ENCODE results near the gene STYXL2. TPM values are rescaled to one million over a fixed set of nuclear protein-coding genes. Genes with fewer than 3 reads are reported as not detected.

Gene STYXL2
- total RNA-seq = not detected in 2 replicates

DNA sequence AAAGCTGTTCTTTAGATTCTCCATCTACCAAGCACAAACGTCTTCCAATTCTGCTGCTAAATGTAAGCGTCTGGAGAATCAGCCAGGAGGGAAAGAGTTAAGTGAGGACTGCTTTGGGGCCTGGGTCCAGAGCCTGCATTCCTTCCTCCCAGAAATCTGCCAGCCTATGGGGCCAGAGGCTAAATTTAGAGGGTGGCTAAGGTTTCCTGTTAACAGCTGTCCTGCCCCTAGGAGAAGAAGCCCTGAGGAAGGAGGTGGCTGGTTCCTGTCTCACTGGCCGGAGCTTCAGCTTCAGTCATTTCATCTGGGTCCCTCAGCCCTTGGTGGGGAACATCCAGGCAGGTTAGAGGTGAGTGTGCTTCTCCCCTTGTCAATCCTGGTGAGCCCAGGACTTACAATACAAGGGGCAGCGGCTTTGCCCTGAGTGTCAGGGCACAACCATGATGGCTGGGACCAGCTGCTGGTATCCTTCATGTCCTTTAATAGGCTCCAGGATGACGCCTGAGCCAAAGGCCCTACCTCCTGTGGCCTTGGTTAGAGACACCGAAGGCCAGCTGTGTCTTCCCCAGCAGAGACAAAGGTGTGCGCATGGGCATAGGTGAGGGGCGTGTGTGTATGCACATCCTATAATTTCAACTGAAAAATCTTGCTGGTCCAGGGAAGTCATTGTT lies at the start of gene STYXL2:
STYXL2 (plus strand) TSS at position 230 of the 671 bp plus-strand sequence. CDS start 775 bp downstream, outside the sequence.
- Mint-ChIP-seq H3K27ac (no peak within 1 kb of the TSS), H3K9me3 (no peaks in the 10 kb centered on the region), H3K36me3 (ENCODE audit: low read depth) (no peaks in the 10 kb centered on the region), H3K4me1 (peaks cover 24% of the 10 kb centered on the region), H3K4me3 (no peak within 1 kb of the TSS), H3K27me3 (peaks cover 2% of the 10 kb centered on the region)
- intact Hi-C loops (cut with micrococcal nuclease) = no loop called here
- DNase-seq = no peak

DNA sequence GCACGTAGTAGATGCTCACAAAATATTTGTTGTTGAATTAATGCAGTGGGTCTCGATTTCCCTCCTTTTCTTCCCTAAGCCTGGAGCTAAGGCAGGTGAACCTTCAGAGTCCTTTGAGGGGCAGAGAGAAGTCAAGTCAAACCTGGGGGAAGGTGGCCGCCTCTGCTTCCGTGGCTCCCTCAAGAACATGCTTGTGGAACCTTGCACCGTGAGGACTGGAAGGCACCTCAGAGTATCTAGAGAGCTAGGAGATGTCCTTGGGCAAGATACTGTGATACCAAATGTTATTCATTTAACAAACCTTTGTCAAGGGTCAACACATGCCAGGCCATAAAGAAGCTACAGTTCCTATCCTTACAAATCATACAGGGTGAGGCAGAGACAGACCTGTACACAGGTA lies 42.0 kb upstream of the STYXL2 start:
- no peak overlapping the region for H3K27ac Mint-ChIP-seq
- H3K4me3 Mint-ChIP-seq = no peak overlapping the region
- peaks cover 13% of the 10 kb centered on the region for H3K27me3 Mint-ChIP-seq
- intact Hi-C loops (cut with micrococcal nuclease) = no loop called here
- DNase-seq = peak; percentile 52
- no peaks in the 10 kb centered on the region for H3K9me3 Mint-ChIP-seq
- no peaks in the 10 kb centered on the region for H3K4me1 Mint-ChIP-seq
- peaks cover 1% of the 10 kb centered on the region for H3K36me3 Mint-ChIP-seq (ENCODE audit: low read depth)

DNA sequence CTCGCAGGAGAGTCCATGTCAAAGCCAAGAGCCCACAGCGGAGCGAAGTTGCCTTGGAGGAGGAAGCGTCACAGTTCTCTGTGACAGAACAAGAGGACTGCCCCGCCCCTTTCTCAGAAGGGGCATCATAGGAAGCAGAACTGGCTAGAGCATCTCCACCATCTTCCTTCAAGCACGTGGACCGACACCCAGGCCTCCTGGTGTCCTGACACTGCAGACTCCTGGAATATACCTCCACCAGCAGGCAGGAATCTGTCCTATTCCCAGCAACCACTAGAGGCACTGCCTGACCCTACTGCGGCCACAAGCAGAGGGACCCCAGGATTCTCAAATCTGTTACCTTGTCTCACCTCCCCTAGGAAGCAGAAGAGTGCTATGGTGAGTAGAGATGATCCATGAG lies 41.5 kb upstream of the STYXL2 start:
- intact Hi-C loops (cut with micrococcal nuclease) = no loop called here
- Mint-ChIP-seq H3K4me1 (no peaks in the 10 kb centered on the region), H3K4me3 (no peak overlapping the region), H3K27me3 (peaks cover 9% of the 10 kb centered on the region), H3K27ac (no peak overlapping the region), H3K9me3 (no peaks in the 10 kb centered on the region), H3K36me3 (ENCODE audit: low read depth) (peaks cover 1% of the 10 kb centered on the region)
- DNase-seq = peak; percentile 55

DNA sequence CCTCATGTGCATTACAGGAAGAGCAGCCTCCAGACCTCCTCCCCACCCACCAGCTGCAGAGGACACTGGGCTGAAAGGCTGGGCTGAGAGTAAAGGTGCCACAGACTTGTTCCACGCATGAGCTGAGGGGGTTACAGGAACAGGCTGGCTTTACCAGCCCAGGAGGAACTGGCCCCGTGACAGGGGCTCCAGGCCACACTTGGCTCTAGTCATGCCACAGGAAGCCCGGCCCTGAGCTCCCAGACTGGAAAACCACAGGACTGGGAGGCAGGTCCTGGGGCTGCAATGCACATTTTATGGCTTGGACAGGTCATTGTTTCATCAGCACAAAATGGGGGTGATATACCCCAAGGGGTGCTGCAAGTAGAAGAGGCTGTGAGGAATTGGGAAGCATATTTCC lies 39.3 kb upstream of the STYXL2 start:
- Mint-ChIP-seq H3K36me3 (ENCODE audit: low read depth) (peaks cover 1% of the 10 kb centered on the region), H3K9me3 (no peaks in the 10 kb centered on the region), H3K27me3 (no peaks in the 10 kb centered on the region), H3K4me3 (no peak overlapping the region), H3K27ac (no peak overlapping the region), H3K4me1 (peaks cover 8% of the 10 kb centered on the region)
- intact Hi-C loops (cut with micrococcal nuclease) = no loop called here
- DNase-seq = no peak

DNA sequence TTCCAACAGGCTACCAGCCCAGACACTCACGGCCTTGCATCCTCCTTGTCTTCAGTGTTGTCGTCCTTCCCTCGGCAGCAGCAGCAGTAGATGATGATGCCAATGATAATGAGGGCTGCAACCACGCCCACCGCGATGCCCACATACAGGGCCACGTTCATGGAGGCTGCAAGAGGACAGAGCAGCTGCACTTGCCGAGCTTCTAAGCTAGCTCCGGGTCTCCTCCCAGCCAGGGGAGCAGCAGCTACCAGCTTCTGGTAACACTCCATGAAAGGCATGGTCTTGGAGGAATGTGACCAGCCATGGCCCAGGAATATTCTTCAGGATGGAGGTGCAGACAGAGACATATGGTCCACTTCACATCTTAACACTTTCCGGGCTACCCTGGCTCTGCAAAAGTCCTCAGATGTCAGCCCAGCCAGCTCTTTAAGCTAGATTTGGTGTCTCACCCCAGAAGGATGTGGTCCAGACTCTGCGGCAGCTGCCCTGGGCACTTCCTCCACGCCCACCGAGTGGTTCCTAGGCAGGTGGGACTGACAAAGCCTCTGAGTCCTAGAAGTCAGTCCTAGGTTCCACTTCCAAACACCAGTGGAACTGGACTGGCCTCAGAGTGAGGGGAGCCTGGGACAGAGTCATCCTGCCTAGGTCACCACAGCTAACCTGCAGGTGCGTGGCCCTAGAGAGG lies 38.8 kb upstream of the STYXL2 start:
- Mint-ChIP-seq H3K4me1 (peaks cover 10% of the 10 kb centered on the region), H3K36me3 (ENCODE audit: low read depth) (no peaks in the 10 kb centered on the region), H3K27ac (no peak overlapping the region), H3K4me3 (no peak overlapping the region), H3K9me3 (no peaks in the 10 kb centered on the region), H3K27me3 (no peaks in the 10 kb centered on the region)
- intact Hi-C loops (cut with micrococcal nuclease) = loop anchor here (5.0 kb wide), 3 partner anchors 83 to 1128 kb away; no protein-coding TSS in a partner anchor
- DNase-seq = peak; percentile 51

DNA sequence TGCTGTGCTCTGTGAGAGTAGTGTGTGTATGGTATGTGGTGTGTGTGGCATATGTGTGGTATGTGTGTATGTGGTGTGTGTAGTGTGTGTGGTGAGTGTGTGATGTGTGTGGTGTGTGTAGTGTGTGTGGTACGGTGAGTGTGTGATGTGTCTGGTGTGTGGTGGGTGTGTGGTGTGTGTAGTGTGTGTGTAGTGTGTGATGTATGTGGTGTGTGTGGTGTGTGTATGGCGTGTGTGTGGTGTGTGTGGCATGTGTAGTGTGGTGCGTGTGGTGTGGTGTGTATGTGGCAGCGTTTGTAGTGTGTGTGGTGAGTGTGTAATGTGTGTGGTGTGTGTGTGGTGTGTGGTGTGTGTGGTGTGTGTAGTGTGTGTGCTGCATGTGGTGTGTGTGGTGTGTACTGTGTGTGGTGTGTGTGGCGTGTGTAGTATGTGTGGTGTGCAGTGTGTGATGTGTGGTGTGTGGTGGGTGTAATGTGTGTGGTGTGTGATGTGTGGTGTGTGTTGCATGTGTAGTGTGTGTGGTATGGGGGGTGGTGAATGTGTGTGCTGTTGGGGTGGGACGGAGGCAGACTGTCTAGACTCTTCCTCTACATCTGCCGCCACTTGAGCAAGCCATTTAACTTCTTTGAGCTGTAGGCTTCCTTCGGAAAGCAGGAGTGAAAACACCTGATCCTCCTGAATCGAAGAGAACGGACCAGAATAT lies 37.2 kb upstream of the STYXL2 start:
- Mint-ChIP-seq H3K9me3 (no peaks in the 10 kb centered on the region), H3K27me3 (no peaks in the 10 kb centered on the region), H3K27ac (no peak overlapping the region), H3K36me3 (ENCODE audit: low read depth) (no peaks in the 10 kb centered on the region), H3K4me3 (no peak overlapping the region), H3K4me1 (peaks cover 10% of the 10 kb centered on the region)
- no peak for DNase-seq
- intact Hi-C loops (cut with micrococcal nuclease) = loop anchor here (5.0 kb wide), 3 partner anchors 84 to 1129 kb away; no protein-coding TSS in a partner anchor

DNA sequence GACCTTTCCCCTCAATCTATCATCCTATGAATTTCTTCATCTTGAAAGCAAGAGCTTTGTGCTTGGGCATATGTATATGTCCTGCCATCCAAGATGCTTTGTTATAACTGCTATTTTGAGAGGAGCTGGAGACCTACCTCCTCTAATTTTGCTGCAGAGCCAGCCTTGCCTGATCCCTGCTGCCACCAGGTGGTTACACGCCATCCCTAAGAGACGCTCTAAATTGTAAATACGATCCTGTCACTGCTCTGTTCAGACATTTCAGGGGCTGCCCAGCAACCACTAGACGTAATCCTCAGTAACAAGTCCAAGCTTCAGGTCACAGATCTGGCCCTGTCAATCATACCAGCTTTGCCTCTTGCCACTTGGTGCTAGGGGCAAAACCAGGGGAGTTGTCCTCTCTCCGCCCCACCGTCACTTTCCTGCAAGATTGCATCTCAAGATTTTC lies 36.6 kb upstream of the STYXL2 start:
- intact Hi-C loops (cut with micrococcal nuclease) = loop anchor here (5.0 kb wide), 3 partner anchors 85 to 1130 kb away; no protein-coding TSS in a partner anchor
- H3K4me1 Mint-ChIP-seq = peaks cover 10% of the 10 kb centered on the region
- no peak overlapping the region for H3K4me3 Mint-ChIP-seq
- H3K9me3 Mint-ChIP-seq = no peaks in the 10 kb centered on the region
- H3K36me3 Mint-ChIP-seq (ENCODE audit: low read depth) = no peaks in the 10 kb centered on the region
- DNase-seq = peak; percentile 78
- no peaks in the 10 kb centered on the region for H3K27me3 Mint-ChIP-seq
- H3K27ac Mint-ChIP-seq = no peak overlapping the region

DNA sequence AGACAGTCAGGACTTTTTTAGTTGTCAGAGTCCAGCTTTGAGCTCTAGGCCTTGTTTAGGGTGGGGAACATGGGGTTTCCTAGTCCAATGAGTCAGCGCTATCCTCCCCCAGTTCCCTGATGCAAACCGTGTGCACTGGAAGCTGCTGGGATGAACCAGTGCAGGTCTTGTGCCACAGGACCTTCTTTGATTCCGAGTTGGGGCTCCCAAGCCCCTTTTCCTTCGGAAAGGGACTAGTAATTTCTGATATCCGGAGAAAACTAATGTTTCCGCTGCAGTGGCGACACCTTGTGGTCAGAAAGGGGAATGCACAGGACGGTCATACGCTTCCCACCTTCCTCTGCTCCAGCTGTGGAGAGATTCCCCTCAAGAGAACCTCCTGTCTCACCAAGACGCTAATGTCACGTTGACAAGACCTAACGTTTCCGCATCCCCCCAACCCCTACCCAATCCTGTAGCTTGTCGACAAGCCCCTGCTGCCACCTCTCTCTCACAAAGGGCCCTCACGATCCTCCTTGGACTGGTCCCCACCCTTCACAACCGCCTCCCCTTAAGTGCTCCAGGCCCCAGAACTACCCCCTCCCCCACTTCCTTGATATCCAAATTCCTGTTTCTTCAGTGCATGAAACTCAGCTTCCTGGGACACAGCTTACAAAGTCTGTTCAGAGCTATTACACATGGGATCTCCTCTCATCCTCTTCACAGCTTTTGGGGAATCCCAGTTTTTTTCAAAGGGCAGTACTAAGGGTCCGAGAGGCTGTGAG lies 34.6 kb upstream of the STYXL2 start:
- no peaks in the 10 kb centered on the region for H3K27me3 Mint-ChIP-seq
- H3K27ac Mint-ChIP-seq = peak overlapping the region; percentile 52
- peak; percentile 92 for DNase-seq
- H3K9me3 Mint-ChIP-seq = no peaks in the 10 kb centered on the region
- intact Hi-C loops (cut with micrococcal nuclease) = loop anchor here (1.0 to 5.0 kb wide), 5 partner anchors 87 to 1132 kb away; no protein-coding TSS in a partner anchor
- H3K4me1 Mint-ChIP-seq = peaks cover 10% of the 10 kb centered on the region
- H3K4me3 Mint-ChIP-seq = no peak overlapping the region
- no peaks in the 10 kb centered on the region for H3K36me3 Mint-ChIP-seq (ENCODE audit: low read depth)

DNA sequence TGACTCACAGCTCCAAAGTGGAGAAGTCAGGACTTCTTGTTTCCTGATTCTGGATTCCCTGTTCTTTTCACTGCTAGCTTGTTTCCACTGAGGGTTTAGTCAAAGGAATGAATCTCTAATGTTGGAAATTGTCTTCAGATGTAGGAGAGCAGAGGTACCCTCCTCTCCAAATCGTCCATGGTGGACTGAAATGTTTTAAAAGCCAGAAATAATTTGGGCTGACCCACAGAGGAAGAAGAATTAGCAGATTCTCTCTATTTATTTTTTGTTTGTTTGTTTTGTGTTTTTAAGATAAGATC lies 34.1 kb upstream of the STYXL2 start:
- no peak for DNase-seq
- Mint-ChIP-seq H3K27me3 (no peaks in the 10 kb centered on the region), H3K36me3 (ENCODE audit: low read depth) (no peaks in the 10 kb centered on the region), H3K4me1 (peaks cover 10% of the 10 kb centered on the region), H3K27ac (no peak overlapping the region), H3K9me3 (no peaks in the 10 kb centered on the region), H3K4me3 (no peak overlapping the region)
- intact Hi-C loops (cut with micrococcal nuclease) = loop anchor here (1.0 to 10.0 kb wide), 6 partner anchors 87 to 1132 kb away; no protein-coding TSS in a partner anchor

DNA sequence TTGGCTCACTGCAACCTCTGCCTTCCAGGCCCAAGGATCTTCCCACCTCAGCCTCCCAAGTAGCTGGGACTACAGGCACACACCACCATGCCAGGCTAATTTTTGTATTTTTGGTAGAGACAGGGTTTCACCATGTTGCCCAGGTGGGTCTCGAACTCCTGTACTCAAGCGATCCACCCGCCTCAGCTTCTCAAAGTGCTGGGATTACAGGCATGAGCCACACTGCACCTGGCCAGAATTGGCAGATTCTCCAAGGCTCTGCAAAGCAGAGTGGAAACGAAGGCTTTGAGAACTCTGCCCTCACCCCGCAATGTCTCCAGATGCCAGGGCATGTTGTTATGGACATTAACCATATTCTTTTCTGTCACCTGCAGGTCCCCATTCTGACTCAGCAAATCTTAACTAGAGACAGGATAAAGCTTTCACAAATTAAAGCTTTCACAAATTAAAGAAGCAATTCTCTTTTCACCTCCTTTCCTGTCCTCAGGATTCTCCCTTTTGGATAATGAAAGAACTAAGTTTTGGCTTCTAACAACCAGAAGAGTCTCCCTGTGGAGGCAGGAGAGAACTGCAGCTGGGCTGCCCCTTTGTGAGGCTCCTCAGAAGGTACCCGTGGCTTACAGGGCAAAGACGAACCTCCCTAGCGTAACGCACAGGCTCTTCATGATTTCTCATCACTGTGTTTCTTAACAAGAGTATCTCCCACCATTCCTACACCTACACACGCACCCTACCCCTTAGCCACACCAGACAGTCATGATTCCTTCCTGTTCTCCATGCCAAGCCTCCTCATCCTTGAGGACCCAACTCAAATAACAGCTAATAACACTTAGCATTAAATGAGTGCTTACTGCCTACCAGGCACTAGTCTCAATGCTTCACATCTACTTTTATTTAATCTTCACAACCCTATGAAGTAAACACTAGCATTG lies 33.5 kb upstream of the STYXL2 start:
- no peak overlapping the region for H3K4me3 Mint-ChIP-seq
- no peaks in the 10 kb centered on the region for H3K36me3 Mint-ChIP-seq (ENCODE audit: low read depth)
- DNase-seq = no peak
- H3K27ac Mint-ChIP-seq = no peak overlapping the region
- peaks cover 1% of the 10 kb centered on the region for H3K27me3 Mint-ChIP-seq
- H3K9me3 Mint-ChIP-seq = no peaks in the 10 kb centered on the region
- H3K4me1 Mint-ChIP-seq = peaks cover 10% of the 10 kb centered on the region
- intact Hi-C loops (cut with micrococcal nuclease) = loop anchor here (10.0 kb wide), 1 partner anchor 344 kb away; no protein-coding TSS in a partner anchor

DNA sequence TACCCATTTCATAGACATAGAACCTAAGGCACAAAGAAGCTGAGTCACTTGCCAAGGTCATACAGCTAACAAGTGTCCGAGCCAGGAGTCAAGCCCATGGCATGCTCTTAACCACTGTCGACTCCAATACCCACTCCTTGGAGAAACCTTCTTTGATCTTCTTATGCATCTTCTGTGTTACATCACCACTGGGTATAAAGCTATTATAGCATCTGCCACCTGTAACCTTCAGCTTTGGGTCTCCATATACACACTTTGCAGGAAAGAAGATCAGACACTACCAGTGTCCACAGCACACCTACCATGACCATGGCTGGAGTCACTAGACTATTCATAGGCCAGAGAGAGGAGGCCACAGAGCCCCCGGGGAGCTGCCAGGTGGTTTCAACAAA lies 32.8 kb upstream of the STYXL2 start:
- DNase-seq = no peak
- Mint-ChIP-seq H3K27me3 (peaks cover 1% of the 10 kb centered on the region), H3K4me3 (no peak overlapping the region), H3K27ac (no peak overlapping the region), H3K4me1 (peaks cover 10% of the 10 kb centered on the region), H3K36me3 (ENCODE audit: low read depth) (no peaks in the 10 kb centered on the region), H3K9me3 (no peaks in the 10 kb centered on the region)
- intact Hi-C loops (cut with micrococcal nuclease) = loop anchor here (10.0 kb wide), 1 partner anchor 344 kb away; no protein-coding TSS in a partner anchor

DNA sequence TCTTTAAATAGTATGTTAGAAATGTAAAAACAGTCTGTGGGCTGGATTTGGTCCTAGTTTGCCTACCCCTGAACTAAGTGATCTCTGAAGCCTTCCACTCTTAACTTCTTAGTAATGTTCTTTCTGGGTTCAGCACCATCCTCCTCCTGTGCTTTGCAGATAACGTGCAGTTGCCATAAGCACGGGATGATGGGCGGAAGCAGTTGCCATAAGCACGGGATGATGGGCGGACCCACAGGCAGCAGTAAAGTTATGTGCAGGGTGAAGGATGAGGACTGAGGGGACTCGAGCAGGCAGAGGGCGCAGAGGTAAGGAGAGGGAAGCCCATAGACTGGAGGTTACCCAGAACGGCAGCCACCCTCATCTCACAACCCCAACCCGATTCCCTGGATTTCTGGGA lies 29.3 kb upstream of the STYXL2 start:
- peaks cover under 1% of the 10 kb centered on the region for H3K4me1 Mint-ChIP-seq
- H3K27me3 Mint-ChIP-seq = peaks cover 1% of the 10 kb centered on the region
- H3K36me3 Mint-ChIP-seq (ENCODE audit: low read depth) = no peaks in the 10 kb centered on the region
- no peak overlapping the region for H3K4me3 Mint-ChIP-seq
- intact Hi-C loops (cut with micrococcal nuclease) = loop anchor here (5.0 to 10.0 kb wide), 3 partner anchors 278 to 468 kb away; no protein-coding TSS in a partner anchor
- no peaks in the 10 kb centered on the region for H3K9me3 Mint-ChIP-seq
- H3K27ac Mint-ChIP-seq = no peak overlapping the region
- DNase-seq = no peak

All from activated CD4-positive, alpha-beta T cell treated with anti-CD3 and anti-CD28 coated beads, Interleukin-2, amount 10 ng/mL, durations not matched to agents 24 days and 14 days (primary cell).